Inflammatory macrophage treated with lipopolysaccharide for 1 hour (primary cell): Measurements from ENCODE around the gene RPAP2.

ENCODE experiments used
- DNase-seq, 2 donors: peaks; one replicate each; pipeline ENCODE4 v3.0.0-alpha.2; 2020 to 2022

RPAP2 gene

GRCh38 chr1:92447976-92448375 lies 149.1 kb downstream of the RPAP2 start:
- DNase-seq = no peak
